ENCODE data around the gene LILRB3.
"Not testable (repeated sequence)": the region's sequence is repeated elsewhere in the genome, so short reads cannot be mapped to it uniquely, and the experiment has no call there.

The LILRB3 gene
- total RNA-seq, result 0 to 0.19 (median 0.05) reads per million in 3 experiments

- DNase-seq, result not testable (repeated sequence)
Measured at GRCh38 chr19:54222474-54223276, at the start of gene LILRB3. TSS of gene LILRB3 (minus strand) at chr19:54223007. CDS start at chr19:54222976, 31 bp downstream.

- DNase-seq, result not testable (repeated sequence)
Measured at GRCh38 chr19:54272181-54272580, 49.4 kb upstream of the LILRB3 start.

- DNase-seq, result not testable (repeated sequence)
Measured at GRCh38 chr19:54271587-54271986, 48.8 kb upstream of the LILRB3 start.

GRCh38 chr19:54271106-54271505 is 48.3 kb upstream of the LILRB3 start:
- DNase-seq, result no peak

GRCh38 chr19:54268936-54269335 is 46.1 kb upstream of the LILRB3 start:
- DNase-seq, result no peak

- peak; percentile 28 for DNase-seq
Measured at GRCh38 chr19:54266133-54266532, 43.3 kb upstream of the LILRB3 start.

- DNase-seq, result no peak
Measured at GRCh38 chr19:54262470-54262869, 39.7 kb upstream of the LILRB3 start.

GRCh38 chr19:54262066-54262465 is 39.3 kb upstream of the LILRB3 start:
- no peak for DNase-seq

- DNase-seq, result no peak
Measured at GRCh38 chr19:54257116-54257480, 34.3 kb upstream of the LILRB3 start, which contains the start of gene LILRB5. TSS of gene LILRB5 (minus strand) at chr19:54257273. CDS start at chr19:54257193, 80 bp downstream.

GRCh38 chr19:54256250-54257115 is 33.7 kb upstream of the LILRB3 start:
- no peak for DNase-seq

- DNase-seq, result no peak
Measured at GRCh38 chr19:54255105-54255775, 32.4 kb upstream of the LILRB3 start.

- DNase-seq, result no peak
Measured at GRCh38 chr19:54254195-54254906, 31.5 kb upstream of the LILRB3 start.

GRCh38 chr19:54253331-54254194 is 30.8 kb upstream of the LILRB3 start:
- no peak for DNase-seq

- DNase-seq, result no peak
Measured at GRCh38 chr19:54252845-54253244, 30.0 kb upstream of the LILRB3 start.

- no peak for DNase-seq
Measured at GRCh38 chr19:54252243-54252642, 29.4 kb upstream of the LILRB3 start.

- DNase-seq, result no peak
Measured at GRCh38 chr19:54248016-54248601, 25.3 kb upstream of the LILRB3 start.

GRCh38 chr19:54247106-54247930 is 24.5 kb upstream of the LILRB3 start:
- DNase-seq, result no peak

GRCh38 chr19:54245936-54246335 is 23.1 kb upstream of the LILRB3 start:
- DNase-seq, result no peak

GRCh38 chr19:54243809-54244208 is 21.0 kb upstream of the LILRB3 start:
- not testable (repeated sequence) for DNase-seq

GRCh38 chr19:54242646-54243045 is 19.8 kb upstream of the LILRB3 start, which contains the start of gene LILRA6:
TSS of gene LILRA6 (minus strand) at chr19:54242790.
- DNase-seq, result not testable (repeated sequence)

All from central memory CD4-positive, alpha-beta T cell (primary cell).